Dedifferentiated amniotic fluid mesenchymal stem cell (primary cell): ENCODE results near the gene ATR.
A peak's percentile ranks its signal among the peaks of the same experiment; 100 is the strongest.

ENCODE experiments used
- DNase-seq: peaks from one replicate; pipeline ENCODE4 v3.0.0-alpha.2; 2016; ENCODE audit errors: extremely low spot score

ATR gene

DNA sequence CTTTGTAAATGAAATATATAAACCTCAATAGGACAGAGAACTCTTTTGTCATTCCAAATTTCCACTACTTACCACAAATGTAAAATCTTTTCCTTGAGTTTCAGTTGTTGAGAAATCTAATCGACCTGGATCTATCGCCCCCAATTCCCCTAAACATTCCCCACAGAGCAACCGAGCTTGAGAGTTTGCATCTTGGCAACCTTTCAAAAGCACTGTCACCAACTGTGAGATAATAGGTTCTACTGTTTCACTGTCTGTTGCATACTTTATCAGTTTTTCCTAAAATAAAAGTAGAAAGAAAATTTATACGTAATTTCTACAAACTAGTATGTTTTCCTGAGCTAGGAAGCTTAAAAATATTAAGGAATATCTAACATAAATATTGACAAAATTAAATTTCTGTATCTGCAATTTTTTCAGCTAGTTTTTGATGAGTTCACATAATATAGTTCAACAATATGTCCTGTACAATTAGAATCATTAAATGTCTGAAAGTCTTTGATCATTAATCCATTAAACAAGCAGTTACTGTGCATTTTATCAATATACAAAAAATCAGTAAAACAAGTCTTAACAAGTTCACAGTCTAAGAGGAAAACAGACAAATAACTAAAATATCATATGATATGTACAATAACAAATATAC is 54.5 kb downstream of the ATR start:
- DNase-seq: no peak

GRCh38 chr3:142509079-142509478 is 69.5 kb downstream of the ATR start:
- no peak for DNase-seq

GRCh38 chr3:142507241-142507640 is 71.3 kb downstream of the ATR start:
- no peak for DNase-seq

DNA sequence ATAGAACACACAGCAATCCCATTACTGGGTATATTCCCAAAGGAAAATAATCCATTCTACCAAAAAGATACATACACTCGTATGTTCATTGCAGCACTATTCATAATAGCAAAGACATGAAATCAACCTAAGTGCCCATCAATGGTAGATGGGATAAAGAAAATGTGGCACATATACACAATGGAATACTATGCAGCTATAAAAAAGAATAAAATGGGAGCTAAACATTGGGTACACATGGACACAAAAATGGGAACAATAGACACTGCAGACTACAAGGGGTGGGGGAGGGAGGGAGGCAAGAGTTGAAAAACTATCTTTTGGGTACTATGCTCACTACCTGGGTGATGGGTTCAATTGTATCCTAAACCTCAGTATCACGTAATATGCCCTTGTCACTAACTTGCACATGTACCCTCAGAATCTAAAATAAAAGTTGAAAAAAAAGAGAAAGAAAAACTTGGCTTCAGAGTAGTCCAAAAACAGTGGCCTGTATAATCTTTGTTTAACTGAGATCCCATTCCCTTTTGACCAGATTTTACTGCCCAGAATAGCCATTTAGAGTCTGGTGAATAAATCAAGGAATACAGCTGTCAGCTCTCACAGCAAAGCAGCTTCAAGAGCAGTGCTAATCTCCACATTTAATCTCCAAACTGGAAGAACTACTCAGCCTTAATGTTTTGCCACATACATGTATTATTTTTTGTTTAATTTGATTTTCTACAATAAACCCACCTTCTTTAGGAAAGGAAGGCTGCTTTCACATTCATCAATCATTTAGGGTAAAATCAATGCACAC is 76.1 kb downstream of the ATR start:
- DNase-seq: no peak

DNA sequence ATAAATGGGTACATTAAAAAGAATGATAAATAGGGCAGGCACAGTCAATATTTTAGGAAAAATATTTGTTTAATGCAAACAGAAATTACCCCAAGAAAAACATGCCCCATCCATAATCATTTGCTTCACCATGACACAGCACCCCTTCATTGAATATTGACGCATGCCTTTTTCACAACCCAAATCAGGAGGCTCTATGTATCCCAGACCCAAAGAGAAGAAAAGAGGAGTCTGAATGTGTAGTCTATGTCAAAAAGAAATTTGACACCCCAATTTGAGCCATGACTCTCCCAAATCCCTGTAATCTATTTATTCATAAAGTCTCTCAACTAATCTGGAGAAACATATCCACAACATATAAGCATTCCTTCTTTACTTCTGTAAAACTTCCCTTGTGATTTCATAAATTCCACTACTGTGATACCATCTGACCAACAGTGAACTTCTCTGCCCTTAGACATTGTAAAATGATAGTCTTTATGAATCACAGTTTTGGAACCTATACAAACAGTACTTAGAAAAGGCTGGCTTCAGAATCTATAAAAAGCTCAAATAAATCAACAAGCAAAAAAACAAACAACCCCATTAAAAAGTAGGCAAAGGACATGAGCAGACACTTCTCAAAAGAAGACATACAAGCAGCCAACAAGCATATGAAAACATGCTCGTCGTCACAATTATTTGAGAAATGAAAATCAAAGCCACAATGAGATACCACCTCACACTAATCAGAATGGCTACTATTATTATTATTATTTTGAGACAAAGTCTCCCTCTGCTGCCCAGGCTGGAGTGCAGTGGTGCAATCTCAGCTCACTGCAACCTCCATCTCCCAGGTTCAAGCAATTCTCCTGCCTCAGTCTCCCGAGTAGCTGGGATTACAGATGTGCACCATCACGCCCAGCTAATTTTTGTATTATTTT is 77.3 kb downstream of the ATR start:
- peak; percentile 70 for DNase-seq

- no peak for DNase-seq
Measured at GRCh38 chr3:142500211-142500610, 78.3 kb downstream of the ATR start.

DNA sequence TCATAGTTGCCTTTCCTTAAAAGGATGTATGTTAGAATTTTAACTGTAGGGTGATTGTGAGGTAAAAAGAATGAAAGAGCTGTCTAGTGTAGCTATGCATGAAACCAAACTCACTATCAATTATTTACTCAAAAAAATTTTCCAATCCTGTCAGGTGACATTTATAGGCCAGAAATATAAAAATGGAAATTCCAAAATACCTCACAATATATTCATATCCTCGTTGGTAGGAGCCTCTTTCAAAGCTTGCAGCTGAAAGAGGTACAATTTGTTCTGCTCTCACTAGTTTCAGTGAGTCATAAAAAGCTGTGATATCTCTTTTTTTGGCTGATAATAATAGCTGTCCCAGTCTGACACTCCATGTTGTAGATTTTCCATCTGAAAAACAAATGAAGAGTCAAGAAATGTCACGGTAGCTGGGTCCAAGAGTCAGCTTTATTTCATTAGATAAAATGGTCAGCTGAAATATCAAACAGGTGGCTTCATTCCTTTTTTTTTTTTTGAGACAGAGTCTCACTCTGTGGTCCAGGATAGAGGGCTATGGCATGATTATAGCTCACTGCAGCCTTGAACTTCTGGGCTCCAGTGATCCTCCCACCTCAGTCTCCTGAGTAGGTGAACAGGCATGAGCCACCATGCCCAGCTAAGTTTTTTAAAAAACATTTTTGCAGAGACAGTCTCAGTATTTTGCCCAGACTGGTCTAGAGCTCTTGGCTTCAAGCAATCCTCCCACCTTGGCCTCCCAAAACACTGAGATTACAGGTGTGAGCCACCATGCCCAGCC is 79.9 kb downstream of the ATR start:
- DNase-seq: no peak

- no peak for DNase-seq
Measured at GRCh38 chr3:142497729-142498128, 80.8 kb downstream of the ATR start.

DNA sequence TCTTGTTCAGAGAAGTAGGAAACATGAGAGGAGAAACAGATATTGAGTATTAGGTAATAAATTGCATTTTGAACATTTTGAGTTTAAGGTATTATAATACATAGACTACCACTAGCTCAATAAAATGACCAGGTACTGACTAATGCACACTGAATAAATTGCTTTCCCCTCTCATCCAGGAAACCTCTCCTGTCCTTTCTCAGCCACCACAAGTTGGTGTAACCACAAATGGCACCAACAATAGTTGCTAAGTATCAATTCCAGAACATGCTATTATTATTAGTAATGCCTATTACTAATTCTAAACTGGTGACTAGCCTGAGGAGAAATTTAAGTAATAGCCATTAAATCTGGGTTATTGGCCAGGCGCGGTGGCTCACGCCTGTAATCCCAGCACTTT is 83.4 kb downstream of the ATR start:
- DNase-seq: no peak

DNA sequence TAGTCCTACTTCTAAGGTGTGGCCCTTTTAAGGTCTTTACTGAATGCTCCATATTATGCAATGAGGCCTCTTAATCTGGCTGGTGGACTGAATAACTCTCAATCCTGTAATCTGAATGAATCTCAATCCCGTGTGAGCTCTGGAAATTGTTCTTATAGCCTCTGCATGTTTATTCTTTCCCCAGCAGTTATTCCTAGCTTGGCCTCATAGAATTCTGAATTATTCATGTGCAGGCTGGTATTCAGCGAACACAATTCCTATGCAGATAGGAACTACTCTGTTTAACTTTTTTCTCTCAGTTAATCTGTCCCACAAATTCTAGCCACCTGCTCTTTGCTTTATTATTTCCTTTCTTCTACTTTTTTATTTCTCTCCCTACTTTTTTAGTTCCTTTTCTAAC is 86.3 kb downstream of the ATR start:
- no peak for DNase-seq

- no peak for DNase-seq
Measured at GRCh38 chr3:142489572-142490323, 88.8 kb downstream of the ATR start.

- no peak for DNase-seq
Measured at GRCh38 chr3:142484912-142485435, 93.6 kb downstream of the ATR start.

DNA sequence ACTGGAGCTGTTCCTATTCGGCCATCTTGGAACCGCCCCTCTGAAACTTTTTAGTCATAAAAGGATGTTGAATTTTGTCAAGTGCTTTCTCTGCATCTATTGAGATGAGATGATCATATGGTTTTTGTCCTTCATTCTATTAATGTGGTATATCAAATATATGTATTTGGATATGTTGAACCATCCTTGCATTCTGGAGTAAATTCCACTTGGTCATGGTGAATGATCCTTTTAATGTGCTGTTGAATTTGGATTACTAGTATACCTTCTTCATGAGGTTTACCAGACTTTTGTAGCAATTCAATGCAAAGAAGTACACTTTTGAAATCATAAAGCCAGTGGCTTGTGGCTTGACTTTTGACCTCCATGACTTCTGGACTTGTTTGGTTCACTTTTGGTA is 97.3 kb downstream of the ATR start:
- no peak for DNase-seq

DNA sequence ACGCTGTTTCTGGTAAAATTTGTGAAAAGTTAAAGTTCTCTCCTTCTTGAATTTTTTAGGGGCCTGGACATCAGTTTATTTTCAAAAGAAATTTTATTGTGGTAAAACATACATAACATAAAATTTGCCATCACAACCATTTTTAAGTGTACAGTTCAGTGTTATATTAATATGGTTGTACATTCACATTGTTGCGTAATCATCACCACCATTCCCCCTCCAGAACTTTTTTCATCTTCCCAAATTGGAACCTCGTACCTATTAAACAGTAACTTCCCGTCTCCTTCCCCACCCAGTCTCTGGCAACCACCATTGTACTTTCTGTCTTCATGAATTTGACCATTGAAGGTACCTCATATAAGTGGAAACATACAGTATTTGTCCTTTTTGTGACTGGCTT is 107.7 kb downstream of the ATR start:
- DNase-seq: no peak

DNA sequence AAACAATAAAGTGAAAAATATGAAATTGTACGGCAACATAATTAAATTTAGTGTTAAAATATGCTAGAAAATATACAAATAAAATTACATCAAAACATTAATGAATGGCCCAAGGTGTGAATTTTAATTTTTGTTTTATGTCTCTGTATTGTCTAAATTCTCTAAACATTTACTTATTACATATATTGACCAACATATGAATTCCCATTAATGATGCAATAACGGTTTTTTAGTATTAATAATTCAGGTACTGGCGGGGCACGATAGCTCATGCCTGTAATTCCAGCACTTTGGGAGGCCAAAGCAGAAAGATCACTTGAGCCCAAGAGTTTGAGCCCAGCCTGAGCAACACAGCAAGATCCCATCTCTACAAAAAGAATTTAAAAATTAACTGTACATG is 110.1 kb downstream of the ATR start:
- DNase-seq: no peak

- DNase-seq: no peak
Measured at GRCh38 chr3:142467768-142468167, 110.8 kb downstream of the ATR start.

DNA sequence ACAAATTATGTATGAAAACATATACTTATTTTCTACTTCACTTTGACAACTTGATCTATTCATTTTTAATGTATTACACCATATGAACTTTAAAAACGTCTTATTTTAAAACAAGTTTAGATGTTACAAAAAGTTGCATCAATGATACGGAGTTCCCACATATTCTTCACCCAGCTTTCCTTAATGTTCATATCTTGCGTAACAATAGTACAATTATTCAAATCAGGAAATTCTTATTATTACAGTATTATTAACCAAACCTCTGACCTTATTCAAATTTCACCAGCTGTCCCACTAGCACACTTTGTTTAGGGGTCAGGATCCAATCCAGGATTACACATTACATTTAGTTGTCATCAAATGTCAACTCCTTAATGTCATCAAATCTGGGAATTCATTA is 117.8 kb downstream of the ATR start:
- DNase-seq: no peak

DNA sequence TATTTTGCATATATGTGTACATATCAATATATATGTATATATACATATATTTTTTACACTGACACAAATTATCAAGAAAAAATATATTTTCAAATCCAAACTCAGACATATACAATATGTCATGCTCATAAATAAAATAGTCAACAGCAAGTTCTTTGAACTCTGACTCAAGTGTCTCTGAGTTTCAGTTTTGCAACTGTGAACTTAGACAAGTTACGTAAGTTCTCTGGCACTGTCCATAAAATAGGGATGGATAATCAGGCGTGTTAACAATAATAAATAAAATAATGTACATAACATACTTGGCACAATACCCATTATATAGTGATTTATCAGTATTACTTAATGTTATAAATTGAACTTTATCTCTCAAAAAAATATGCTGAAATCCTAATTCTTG is 118.6 kb downstream of the ATR start:
- DNase-seq: no peak

GRCh38 chr3:142459096-142459495 is 119.4 kb downstream of the ATR start:
- no peak for DNase-seq

- no peak for DNase-seq
Measured at GRCh38 chr3:142450881-142451280, 127.7 kb downstream of the ATR start.

GRCh38 chr3:142450189-142450588 is 128.3 kb downstream of the ATR start:
- DNase-seq: no peak
